Hematopoietic multipotent progenitor cell treated with erythropoietin and hydrocortisone succinate and interleukin-3 and kit ligand, for 8 days (in vitro differentiated cells): ENCODE results near the gene CEP164.

Source experiments
- DNase-seq: peaks from one replicate; pipeline ENCODE4 v3.0.0-alpha.2; 2015

CEP164 gene

DNA sequence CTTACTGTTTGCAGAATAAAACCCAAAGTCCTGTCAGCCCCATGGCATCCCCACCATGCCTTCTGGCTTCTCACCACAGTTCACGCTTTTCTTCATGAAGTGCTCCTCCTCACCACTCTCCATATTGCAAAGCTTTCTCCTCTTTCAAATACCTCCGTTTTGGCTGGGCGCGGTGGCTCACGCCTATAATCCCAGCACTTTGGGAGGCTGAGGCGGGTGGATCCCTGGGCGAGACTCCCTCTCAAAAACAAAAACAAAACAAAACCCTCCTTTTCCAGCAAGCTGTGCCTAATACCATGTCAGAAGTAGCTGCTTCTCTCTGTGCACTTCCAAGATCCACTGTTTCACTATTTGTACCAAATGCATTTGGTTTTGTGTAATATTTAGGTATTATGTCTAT lies 18.3 kb upstream of the CEP164 start:
- no peak for DNase-seq

- no peak for DNase-seq
These were observed 14.6 kb upstream of the CEP164 start for GRCh38 chr11:117313091-117313490.

- no peak for DNase-seq
These were observed 13.6 kb upstream of the CEP164 start for GRCh38 chr11:117313828-117314768.

- no peak for DNase-seq
These were observed 12.8 kb upstream of the CEP164 start for GRCh38 chr11:117314840-117315239.

DNA sequence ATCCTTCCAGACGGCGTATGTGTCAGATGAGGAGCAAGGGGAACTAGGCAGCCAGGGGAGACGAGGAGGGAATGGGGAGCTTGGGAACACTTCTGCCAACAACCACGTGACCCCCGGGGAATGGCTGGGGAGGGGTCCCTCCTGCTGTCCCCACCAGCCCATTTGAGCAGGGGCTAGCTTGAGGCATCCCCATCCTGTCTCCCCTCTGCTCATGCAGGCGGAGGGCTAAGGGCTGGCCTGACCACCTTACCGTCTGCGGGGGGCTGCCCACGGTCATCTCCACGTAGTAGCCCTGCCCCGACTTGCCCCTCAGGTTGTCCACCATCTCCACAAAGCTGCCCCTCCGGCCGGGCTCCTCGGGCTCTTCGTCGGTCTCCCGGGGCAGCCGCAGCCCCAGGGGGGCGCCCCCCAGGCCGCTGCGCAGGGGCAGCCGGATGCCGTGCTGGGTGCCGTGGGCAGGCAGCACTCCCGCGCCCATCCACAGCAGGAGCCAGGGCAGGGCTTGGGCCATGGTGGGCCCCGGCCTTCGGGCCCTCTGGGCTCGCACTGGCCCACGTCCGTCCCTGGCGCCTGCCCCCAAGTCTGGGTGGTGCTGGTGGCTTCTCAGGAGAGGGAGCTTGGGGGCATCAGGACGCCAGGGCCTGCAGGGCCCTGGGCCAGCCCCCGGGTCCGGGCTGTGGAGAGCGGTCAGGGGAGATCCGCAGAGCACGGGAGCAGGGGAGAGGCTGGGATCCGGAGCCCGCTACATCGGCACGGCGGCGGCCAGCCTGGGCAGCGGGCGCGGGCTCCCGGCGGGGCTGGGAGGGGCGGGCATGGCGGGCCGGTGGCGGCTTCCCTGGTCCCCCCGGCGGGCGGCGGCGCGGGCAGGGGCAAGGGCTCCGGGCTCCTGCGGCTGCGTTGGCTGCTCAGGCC lies 12.1 kb upstream of the CEP164 start:
- no peak for DNase-seq

DNA sequence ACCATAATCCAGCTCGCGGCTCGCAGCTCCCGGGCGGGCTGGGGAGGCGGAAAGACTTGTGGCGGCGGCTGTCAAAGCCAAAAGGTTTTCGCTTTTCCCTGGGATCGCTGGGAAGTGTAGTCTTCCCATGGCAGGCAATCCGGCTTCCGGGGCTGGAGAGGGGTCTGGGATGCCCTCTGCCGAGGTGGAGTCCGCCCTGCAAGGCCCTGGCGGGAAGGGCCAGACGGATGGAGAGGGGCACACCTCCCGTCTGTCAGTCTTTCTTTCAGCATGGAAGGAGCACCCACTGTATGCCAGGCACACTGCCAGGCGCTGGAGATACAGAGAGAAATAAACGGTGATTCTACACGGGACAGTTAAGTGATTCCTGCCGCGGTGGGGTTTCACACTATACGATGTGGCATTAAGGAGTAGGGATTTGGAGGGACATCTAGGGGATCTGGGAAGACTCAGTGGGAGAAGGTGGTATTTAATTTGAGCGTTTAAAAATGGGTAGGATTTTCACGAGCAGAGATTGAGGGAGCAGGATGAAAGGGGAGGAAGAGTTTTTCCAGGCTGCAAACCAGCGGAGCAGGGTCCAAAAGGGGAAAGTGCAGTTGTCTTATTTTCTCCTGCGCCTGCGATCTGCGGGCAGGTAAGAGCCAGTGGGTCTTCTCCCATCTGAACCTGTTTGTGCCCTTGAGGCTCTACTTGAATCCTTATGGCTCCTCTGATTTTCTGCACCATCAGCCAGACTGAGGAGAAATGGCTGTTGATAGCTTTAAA lies 11.3 kb upstream of the CEP164 start, which contains the start of gene BACE1:
Gene BACE1, minus strand, starts transcription at position 60 of the 765 bp plus-strand sequence. CDS start 461 bp downstream, outside the sequence.
- peak; percentile 60 for DNase-seq

DNA sequence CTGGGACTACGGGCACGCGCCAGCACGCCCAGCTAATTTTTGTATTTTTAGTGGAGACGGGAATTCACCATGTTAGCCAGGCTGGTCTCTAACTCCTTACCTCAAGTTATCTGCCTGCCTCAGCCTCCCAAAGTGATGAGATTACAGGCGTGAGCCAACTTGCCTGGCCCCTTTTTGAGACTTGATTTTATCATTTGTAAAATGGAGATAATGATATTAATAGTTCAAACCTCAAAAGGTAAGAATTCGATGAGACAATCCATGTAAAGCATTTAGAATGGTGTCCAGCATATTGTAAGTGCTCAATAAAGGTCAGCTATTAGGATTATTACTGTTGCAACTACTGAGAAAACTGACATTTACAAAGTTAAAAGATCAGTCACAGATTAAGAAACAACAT lies 8.9 kb upstream of the CEP164 start:
- no peak for DNase-seq

GRCh38 chr11:117319214-117319840 lies 8.3 kb upstream of the CEP164 start:
- DNase-seq: no peak

- peak; percentile 13 for DNase-seq
These were observed 443 bp upstream of the CEP164 start for GRCh38 chr11:117327255-117327566.

DNA sequence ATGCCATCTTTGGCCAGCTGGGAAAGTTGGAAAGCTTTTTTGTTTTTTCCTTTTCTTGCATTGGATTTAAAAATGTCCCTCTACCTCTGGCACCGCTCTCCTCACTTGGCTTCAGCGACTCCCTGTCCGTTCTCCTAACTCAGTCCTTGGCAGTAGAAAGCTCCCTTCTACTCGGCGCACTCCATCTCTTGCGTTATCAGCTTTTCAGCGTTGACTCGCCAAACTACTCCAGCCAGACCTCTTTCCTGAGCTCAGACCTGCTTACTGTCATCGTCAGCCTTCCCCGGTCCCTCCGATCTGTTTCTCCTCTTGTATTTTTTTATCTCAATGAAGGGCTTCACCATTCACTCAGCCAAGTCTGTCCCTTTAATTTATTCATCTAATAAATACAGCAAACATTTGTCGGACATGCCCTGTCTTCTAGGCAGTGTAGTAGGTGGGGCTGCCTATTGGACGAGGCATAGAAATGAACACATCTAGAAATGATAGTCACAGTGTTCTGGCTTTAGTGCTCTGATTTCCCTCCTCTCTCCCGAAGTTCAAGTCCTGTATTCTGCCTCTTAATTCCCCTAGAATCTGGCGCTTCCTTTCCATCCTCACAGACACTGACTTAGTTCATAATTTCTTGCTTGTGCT lies 839 bp downstream of the CEP164 start:
- DNase-seq: peak; percentile 63

DNA sequence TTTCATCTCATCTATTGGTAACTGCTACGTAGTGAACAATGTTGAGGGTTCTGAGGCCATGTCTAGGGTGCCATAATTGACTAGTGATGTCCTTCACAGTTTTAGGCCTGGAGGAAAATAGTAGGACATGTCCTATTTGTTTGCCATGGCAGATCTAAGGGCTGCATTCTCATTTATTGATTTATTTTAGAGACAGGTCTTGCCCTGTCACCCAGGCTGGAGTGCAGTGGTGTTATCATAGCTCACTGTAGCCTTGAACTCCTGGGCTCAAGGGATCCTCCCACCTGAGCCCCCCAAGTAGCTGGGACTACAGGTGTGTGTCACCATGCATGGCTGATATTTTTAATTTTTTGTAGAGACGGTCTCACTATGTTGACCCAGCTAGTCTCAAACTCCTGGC lies 5.2 kb downstream of the CEP164 start:
- DNase-seq: no peak

- DNase-seq: no peak
These were observed 6.3 kb downstream of the CEP164 start for GRCh38 chr11:117333917-117334316.

DNA sequence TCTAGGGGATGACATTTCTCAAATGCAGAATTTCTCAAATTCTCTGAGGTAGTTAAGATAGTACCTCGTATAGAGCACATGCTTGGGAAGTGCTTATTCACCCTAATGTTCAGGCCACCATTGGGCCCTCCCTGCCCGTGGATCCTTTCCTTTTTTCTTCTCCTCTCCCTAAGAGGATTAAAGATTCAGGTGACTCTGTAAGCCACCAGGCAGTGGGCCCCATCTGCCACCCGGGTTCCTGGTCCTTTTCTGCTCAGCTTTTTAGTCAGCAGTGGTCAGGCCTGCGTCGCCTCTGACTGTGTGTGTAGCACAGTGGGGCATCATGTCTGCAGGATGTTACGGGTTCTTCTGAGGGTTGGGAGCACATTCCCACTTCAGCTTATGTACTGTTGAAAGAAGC lies 7.2 kb downstream of the CEP164 start:
- no peak for DNase-seq

GRCh38 chr11:117335399-117335798 lies 7.7 kb downstream of the CEP164 start:
- no peak for DNase-seq

- no peak for DNase-seq
These were observed 9.4 kb downstream of the CEP164 start for GRCh38 chr11:117337076-117337475.

- no peak for DNase-seq
These were observed 17.4 kb downstream of the CEP164 start for GRCh38 chr11:117345039-117345438.

DNA sequence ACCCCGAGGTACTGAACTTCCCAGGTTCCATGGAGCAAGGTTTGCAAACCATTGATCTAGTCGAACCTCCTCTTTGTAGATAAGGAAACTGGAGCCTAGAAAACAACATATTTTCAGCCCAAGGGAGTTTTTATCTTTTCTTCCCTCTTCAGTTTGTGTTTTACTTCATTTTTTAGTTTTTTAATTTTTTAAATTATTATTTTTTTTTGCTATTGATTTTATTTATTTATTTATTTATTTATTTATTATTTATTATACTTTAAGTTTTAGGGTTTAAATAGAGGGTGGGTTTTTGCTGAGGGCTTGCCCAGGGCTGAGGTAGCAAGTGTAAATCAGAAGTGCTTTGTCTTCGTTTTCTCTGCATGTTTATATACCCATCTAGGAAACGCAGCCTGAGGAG lies 26.9 kb downstream of the CEP164 start:
- no peak for DNase-seq

DNA sequence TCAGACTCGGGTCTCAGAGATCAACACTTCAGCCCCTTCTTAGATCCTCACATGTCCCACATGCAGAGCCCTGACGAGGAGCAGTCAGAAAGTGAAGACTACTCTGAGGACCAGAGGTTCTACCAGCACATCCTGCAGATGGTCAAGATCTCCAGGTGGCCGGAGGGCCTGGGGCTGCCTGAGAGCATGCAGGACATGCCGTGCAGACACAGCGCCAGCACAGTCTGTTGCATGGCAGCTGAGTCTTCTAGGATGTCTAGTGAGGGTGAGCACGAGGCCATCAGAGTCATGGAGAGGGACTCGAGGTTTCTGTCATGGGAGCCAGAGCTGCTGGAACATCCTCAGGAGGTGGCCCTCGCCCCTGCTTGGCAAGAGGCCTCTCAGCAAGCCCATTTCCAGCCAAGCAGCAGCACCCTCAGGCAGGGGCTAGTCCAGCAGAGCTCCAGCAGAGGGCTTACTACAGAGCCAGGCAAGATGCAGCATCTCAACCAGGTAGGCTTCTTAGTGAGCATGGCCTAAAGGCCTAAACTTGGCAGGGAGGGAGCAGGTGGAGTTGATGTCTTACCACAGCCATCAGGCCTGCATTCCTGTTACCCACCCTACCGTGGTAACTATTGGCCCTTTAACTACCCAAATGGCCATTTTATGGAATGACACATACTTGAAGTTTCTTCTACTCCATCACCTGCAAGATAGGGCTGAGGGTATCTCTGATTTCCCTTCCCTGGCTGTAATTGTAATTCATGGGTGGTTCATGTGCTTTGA lies 28.7 kb downstream of the CEP164 start:
- DNase-seq: no peak

GRCh38 chr11:117361432-117361831 lies 33.8 kb downstream of the CEP164 start:
- no peak for DNase-seq

DNA sequence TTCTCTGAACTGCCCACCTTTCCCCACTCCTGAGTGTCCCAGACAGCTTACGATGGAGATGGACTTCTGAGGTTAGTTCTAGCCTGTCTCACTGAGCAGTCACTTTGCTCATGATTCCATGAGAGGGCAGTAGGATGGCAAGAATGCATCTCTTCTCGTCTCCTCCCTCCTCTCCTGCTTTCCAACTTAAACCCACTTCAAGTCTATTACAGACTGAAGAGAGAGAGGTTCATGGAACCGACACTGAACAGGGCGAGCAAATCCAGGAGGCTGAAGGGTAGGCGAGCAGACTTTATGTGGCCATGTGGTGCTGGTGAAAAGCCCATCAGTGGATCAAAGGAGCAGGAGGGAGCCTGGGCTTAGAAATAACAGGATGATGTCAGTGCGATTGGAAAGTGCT lies 38.6 kb downstream of the CEP164 start:
- DNase-seq: no peak

GRCh38 chr11:117366875-117367274 lies 39.2 kb downstream of the CEP164 start:
- no peak for DNase-seq
